GM23338 (cell line): ENCODE measurements around the gene SLC35F1.

Experiments
- CREB1 ChIP-seq: fragments of 250-450 bp; sonication (Bioruptor Pico); IDR thresholded peaks from 2 replicates; pipeline ENCODE4 v1.5.0; 2020; ENCODE audit warnings: low read depth, mild to moderate bottlenecking, moderate library complexity
- ETS1 ChIP-seq: IDR thresholded peaks from 2 replicates; pipeline ENCODE4 v1.6.1; 2016; ENCODE audit warnings: antibody characterized with exemption
- EZH2 ChIP-seq: fragments of 200-600 bp; sonication (generic); IDR thresholded peaks from one replicate; pipeline ENCODE4 v1.8.0; 2017; ENCODE audit warnings: antibody characterized with exemption, mild to moderate bottlenecking, low read depth; ENCODE audit not compliant: unreplicated experiment
- EZH2phosphoT487 ChIP-seq: fragments of 200-600 bp; sonication (generic); IDR thresholded peaks from one replicate; pipeline ENCODE4 v1.8.1; 2018; ENCODE audit warnings: antibody characterized with exemption; ENCODE audit not compliant: unreplicated experiment
- JUNB ChIP-seq: IDR thresholded peaks from one replicate; pipeline ENCODE4 v1.6.1; 2016; ENCODE audit warnings: antibody characterized with exemption; ENCODE audit not compliant: unreplicated experiment
- POLR2AphosphoS5 ChIP-seq: IDR thresholded peaks from 2 replicates; pipeline ENCODE4 v1.6.1; 2016; ENCODE audit warnings: antibody characterized with exemption, low read depth
- REST ChIP-seq: IDR thresholded peaks from one replicate; pipeline ENCODE4 v1.6.1; 2018; ENCODE audit warnings: antibody characterized with exemption; ENCODE audit not compliant: unreplicated experiment
- STAT1 ChIP-seq: IDR thresholded peaks from one replicate; pipeline ENCODE4 v1.6.1; 2016; ENCODE audit warnings: antibody characterized with exemption; ENCODE audit not compliant: unreplicated experiment
- ZNF114 ChIP-seq: fragments of 250-450 bp; sonication (Bioruptor Pico); IDR thresholded peaks from 2 replicates; pipeline ENCODE4 v1.5.0; 2020; ENCODE audit warnings: mild to moderate bottlenecking, moderate library complexity
- ZNF331 ChIP-seq: fragments of 250-450 bp; sonication (Bioruptor Pico); IDR thresholded peaks from 2 replicates; pipeline ENCODE4 v1.5.0; 2020; ENCODE audit warnings: low read depth, mild to moderate bottlenecking, moderate library complexity
- TF ChIP-seq, protein P1 (sequence below), 2 experiments: fragments of 200-600 bp in 1 of 2; sonication (generic) in 1 of 2; conservative IDR thresholded peaks; 2 replicates each; pipeline versions ENCODE4 v1.5.1 to v1.6.1; 2016 to 2017; ENCODE audit warnings: antibody characterized with exemption in 2 of 2, low read depth in 2 of 2, mild to moderate bottlenecking in 2 of 2, moderate library complexity in 1 of 2
- TF ChIP-seq, protein P2 (sequence below): fragments of 250-450 bp; sonication (Bioruptor Pico); IDR thresholded peaks from 2 replicates; pipeline ENCODE4 v1.5.0; 2020; ENCODE audit warnings: mild to moderate bottlenecking, moderate library complexity

DNA sequence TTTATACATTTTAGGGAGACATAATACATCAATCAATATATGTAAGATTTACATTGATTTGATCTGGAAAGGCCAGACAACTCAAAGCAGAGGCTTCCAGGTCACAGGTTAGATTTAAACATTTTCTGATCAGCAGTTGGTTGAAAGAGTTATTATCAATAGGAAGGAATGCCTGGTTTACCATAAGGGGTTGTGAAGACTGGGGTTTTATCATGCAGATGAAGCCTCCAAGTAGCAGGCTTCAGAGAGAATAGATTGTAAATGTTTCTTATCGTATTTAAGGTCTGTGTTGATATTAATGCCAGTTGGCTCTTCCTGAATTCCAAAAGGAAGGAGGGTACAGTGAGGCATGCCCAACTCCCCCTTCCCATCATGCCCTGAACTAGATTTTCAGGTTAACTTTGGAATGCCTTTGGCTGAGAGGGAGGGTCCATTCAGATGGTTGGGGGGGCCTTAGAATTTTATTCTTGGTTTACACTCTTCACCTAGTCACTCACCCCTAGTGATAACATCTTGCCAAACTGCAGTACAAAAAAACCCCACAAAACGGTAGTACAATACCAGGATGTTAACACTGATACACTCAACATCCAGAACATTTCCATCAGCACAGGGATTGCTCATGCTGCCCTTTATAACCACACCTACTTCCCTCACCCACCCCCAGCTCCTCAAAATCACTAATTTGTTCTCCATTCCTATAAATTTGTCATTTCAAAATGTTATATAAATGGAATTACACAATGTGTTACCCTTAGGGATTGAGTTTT lies 381.5 kb downstream of the SLC35F1 start:
- TF ChIP-seq, protein P1, sequence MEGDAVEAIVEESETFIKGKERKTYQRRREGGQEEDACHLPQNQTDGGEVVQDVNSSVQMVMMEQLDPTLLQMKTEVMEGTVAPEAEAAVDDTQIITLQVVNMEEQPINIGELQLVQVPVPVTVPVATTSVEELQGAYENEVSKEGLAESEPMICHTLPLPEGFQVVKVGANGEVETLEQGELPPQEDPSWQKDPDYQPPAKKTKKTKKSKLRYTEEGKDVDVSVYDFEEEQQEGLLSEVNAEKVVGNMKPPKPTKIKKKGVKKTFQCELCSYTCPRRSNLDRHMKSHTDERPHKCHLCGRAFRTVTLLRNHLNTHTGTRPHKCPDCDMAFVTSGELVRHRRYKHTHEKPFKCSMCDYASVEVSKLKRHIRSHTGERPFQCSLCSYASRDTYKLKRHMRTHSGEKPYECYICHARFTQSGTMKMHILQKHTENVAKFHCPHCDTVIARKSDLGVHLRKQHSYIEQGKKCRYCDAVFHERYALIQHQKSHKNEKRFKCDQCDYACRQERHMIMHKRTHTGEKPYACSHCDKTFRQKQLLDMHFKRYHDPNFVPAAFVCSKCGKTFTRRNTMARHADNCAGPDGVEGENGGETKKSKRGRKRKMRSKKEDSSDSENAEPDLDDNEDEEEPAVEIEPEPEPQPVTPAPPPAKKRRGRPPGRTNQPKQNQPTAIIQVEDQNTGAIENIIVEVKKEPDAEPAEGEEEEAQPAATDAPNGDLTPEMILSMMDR (conservative IDR thresholded peaks at IDR 0.05; ENCODE audit: low read depth in 2 of 2) = 0 out of 4 replicates have a peak, but pooled peaks have one; percentile 10 to 12
- TF ChIP-seq EZH2 (no peak), POLR2AphosphoS5 (no peak), ETS1 (no peak), EZH2phosphoT487 (no peak), CREB1 (CRISPR knock-in tag) (no peak), ZNF331 (CRISPR knock-in tag) (no peak), REST (no peak), STAT1 (no peak), JUNB (no peak), ZNF114 (CRISPR knock-in tag) (no peak)
- TF ChIP-seq, protein P2, sequence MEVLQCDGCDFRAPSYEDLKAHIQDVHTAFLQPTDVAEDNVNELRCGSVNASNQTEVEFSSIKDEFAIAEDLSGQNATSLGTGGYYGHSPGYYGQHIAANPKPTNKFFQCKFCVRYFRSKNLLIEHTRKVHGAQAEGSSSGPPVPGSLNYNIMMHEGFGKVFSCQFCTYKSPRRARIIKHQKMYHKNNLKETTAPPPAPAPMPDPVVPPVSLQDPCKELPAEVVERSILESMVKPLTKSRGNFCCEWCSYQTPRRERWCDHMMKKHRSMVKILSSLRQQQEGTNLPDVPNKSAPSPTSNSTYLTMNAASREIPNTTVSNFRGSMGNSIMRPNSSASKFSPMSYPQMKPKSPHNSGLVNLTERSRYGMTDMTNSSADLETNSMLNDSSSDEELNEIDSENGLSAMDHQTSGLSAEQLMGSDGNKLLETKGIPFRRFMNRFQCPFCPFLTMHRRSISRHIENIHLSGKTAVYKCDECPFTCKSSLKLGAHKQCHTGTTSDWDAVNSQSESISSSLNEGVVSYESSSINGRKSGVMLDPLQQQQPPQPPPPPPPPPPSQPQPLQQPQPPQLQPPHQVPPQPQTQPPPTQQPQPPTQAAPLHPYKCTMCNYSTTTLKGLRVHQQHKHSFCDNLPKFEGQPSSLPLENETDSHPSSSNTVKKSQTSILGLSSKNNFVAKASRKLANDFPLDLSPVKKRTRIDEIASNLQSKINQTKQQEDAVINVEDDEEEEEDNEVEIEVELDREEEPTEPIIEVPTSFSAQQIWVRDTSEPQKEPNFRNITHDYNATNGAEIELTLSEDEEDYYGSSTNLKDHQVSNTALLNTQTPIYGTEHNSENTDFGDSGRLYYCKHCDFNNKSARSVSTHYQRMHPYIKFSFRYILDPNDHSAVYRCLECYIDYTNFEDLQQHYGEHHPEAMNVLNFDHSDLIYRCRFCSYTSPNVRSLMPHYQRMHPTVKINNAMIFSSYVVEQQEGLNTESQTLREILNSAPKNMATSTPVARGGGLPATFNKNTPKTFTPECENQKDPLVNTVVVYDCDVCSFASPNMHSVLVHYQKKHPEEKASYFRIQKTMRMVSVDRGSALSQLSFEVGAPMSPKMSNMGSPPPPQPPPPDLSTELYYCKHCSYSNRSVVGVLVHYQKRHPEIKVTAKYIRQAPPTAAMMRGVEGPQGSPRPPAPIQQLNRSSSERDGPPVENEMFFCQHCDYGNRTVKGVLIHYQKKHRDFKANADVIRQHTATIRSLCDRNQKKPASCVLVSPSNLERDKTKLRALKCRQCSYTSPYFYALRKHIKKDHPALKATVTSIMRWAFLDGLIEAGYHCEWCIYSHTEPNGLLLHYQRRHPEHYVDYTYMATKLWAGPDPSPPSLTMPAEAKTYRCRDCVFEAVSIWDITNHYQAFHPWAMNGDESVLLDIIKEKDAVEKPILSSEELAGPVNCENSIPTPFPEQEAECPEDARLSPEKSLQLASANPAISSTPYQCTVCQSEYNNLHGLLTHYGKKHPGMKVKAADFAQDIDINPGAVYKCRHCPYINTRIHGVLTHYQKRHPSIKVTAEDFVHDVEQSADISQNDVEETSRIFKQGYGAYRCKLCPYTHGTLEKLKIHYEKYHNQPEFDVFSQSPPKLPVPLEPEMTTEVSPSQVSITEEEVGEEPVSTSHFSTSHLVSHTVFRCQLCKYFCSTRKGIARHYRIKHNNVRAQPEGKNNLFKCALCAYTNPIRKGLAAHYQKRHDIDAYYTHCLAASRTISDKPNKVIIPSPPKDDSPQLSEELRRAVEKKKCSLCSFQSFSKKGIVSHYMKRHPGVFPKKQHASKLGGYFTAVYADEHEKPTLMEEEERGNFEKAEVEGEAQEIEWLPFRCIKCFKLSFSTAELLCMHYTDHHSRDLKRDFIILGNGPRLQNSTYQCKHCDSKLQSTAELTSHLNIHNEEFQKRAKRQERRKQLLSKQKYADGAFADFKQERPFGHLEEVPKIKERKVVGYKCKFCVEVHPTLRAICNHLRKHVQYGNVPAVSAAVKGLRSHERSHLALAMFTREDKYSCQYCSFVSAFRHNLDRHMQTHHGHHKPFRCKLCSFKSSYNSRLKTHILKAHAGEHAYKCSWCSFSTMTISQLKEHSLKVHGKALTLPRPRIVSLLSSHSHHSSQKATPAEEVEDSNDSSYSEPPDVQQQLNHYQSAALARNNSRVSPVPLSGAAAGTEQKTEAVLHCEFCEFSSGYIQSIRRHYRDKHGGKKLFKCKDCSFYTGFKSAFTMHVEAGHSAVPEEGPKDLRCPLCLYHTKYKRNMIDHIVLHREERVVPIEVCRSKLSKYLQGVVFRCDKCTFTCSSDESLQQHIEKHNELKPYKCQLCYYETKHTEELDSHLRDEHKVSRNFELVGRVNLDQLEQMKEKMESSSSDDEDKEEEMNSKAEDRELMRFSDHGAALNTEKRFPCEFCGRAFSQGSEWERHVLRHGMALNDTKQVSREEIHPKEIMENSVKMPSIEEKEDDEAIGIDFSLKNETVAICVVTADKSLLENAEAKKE (CRISPR knock-in tag) = no peak
